Measurements from ENCODE around the gene C2.

Gene C2

DNA sequence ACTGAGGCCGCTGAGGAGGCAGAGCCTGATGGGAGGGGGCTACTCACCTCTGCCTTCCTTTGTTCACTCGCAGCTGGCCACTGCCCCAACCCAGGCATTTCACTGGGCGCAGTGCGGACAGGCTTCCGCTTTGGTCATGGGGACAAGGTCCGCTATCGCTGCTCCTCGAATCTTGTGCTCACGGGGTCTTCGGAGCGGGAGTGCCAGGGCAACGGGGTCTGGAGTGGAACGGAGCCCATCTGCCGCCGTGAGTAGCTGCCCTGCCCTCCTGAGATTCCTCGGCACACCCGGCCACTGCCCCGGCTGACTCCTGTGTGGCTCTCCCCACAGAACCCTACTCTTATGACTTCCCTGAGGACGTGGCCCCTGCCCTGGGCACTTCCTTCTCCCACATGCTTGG lies 6.0 kb downstream of the C2 start:
- Histone ChIP-seq H3K4me3 (ENCODE audit: low read depth in 1 of 2, low read length in 1 of 2) (no peak overlapping the region), H3K4me1 (ENCODE audit: control insufficient read depth in 1 of 2, insufficient read depth in 1 of 2, low read depth in 1 of 2, low read length in 1 of 2) (no peaks in the 10 kb centered on the region), H3K27me3 (peaks cover 2% of the 10 kb centered on the region), H3K27ac (no peak overlapping the region), H3K36me3 (no peaks in the 10 kb centered on the region), H3K9me3 (no peaks in the 10 kb centered on the region)
- TF ChIP-seq, protein P1, sequence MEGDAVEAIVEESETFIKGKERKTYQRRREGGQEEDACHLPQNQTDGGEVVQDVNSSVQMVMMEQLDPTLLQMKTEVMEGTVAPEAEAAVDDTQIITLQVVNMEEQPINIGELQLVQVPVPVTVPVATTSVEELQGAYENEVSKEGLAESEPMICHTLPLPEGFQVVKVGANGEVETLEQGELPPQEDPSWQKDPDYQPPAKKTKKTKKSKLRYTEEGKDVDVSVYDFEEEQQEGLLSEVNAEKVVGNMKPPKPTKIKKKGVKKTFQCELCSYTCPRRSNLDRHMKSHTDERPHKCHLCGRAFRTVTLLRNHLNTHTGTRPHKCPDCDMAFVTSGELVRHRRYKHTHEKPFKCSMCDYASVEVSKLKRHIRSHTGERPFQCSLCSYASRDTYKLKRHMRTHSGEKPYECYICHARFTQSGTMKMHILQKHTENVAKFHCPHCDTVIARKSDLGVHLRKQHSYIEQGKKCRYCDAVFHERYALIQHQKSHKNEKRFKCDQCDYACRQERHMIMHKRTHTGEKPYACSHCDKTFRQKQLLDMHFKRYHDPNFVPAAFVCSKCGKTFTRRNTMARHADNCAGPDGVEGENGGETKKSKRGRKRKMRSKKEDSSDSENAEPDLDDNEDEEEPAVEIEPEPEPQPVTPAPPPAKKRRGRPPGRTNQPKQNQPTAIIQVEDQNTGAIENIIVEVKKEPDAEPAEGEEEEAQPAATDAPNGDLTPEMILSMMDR (IDR thresholded peaks at IDR 0.05) = no peak

DNA sequence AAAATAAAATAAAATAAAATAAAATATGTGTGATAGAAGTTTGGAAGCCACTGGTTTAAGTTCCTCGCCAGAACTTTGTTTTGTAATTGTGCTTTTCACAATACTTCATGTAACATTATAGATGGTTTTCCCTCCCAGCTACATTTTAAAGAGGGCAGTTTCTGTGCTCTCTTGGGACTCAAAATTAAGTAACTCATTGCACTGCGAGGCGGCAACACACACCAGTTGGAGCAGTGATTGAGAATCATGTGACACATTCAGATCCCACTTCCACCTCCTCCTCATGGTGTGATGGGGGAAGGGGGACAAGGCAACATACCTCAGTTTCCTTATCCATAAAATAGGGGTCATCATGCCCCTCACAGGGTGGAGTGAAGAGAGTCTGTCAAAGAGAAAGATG lies 7.5 kb downstream of the C2 start:
- no peaks in the 10 kb centered on the region for H3K9me3 ChIP-seq
- TF ChIP-seq, protein P1 (IDR thresholded peaks at IDR 0.05) = no peak
- no peak overlapping the region for H3K27ac ChIP-seq
- no peak overlapping the region for H3K4me3 ChIP-seq (ENCODE audit: low read depth in 1 of 2, low read length in 1 of 2)
- H3K27me3 ChIP-seq = peaks cover 1% of the 10 kb centered on the region
- no peaks in the 10 kb centered on the region for H3K4me1 ChIP-seq (ENCODE audit: control insufficient read depth in 1 of 2, insufficient read depth in 1 of 2, low read depth in 1 of 2, low read length in 1 of 2)
- no peaks in the 10 kb centered on the region for H3K36me3 ChIP-seq

DNA sequence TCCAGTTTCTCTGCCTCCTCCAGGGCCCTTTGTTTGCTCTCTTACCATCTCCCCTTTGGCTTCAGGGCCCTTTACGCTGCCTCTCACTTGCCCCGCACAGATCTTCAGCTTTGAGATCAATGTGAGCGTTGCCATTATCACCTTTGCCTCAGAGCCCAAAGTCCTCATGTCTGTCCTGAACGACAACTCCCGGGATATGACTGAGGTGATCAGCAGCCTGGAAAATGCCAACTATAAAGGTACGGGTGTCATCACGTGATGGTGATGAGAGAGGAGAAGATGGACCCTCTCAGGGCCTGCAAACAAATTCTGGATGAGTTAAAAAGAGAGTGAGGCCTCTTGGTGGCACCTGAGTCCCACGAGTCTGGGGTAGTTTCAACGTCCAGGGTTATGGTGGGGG lies 8.3 kb downstream of the C2 start:
- peaks cover 5% of the 10 kb centered on the region for H3K27me3 ChIP-seq
- H3K36me3 ChIP-seq = no peaks in the 10 kb centered on the region
- no peaks in the 10 kb centered on the region for H3K4me1 ChIP-seq (ENCODE audit: control insufficient read depth in 1 of 2, insufficient read depth in 1 of 2, low read depth in 1 of 2, low read length in 1 of 2)
- TF ChIP-seq, protein P1 (IDR thresholded peaks at IDR 0.05) = no peak
- no peak overlapping the region for H3K27ac ChIP-seq
- H3K4me3 ChIP-seq (ENCODE audit: low read depth in 1 of 2, low read length in 1 of 2) = no peak overlapping the region
- H3K9me3 ChIP-seq = no peaks in the 10 kb centered on the region

DNA sequence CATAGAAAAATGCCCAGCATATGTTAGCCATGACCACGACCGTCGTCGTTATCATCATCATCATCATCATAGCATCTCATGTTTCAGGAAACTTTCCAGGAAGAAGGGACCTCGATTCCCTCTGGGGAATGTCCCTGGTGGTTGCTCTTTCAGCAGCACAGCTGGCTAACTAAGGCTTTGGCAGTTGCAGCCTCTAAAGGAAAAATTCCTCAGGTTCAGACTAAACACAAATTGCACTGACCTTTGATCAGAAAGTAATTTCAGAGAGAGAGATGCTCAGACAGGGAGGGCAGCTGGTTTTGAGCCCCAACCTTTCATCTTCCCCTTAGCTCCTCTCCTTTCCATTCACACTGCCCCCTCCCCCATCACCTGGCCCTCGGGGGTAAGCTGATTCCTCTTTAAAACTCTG lies 12.7 kb downstream of the C2 start:
- Histone ChIP-seq H3K27ac (no peak overlapping the region), H3K27me3 (peaks cover 36% of the 10 kb centered on the region), H3K4me3 (ENCODE audit: low read depth in 1 of 2, low read length in 1 of 2) (no peak overlapping the region), H3K36me3 (no peaks in the 10 kb centered on the region), H3K4me1 (ENCODE audit: control insufficient read depth in 1 of 2, insufficient read depth in 1 of 2, low read depth in 1 of 2, low read length in 1 of 2) (no peaks in the 10 kb centered on the region), H3K9me3 (no peaks in the 10 kb centered on the region)
- TF ChIP-seq, protein P1 (IDR thresholded peaks at IDR 0.05) = no peak

DNA sequence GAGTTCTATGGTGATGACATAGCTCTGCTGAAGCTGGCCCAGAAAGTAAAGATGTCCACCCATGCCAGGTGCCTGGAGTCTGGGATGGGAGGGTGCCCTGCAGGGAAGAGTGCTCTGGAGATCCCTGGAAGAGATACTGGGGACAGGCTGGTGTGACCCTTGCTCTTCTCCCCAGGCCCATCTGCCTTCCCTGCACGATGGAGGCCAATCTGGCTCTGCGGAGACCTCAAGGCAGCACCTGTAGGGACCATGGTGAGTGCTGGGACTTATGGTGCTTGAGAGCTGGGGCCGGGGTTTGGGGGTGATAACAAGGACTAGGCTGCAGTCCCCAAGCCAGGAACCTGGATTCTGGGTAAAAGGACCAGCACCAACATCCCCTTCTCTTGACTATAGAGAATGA lies 16.2 kb downstream of the C2 start:
- Histone ChIP-seq H3K4me1 (ENCODE audit: control insufficient read depth in 1 of 2, insufficient read depth in 1 of 2, low read depth in 1 of 2, low read length in 1 of 2) (no peaks in the 10 kb centered on the region), H3K27ac (no peak overlapping the region), H3K27me3 (peaks cover 62% of the 10 kb centered on the region), H3K9me3 (no peaks in the 10 kb centered on the region), H3K4me3 (ENCODE audit: low read depth in 1 of 2, low read length in 1 of 2) (no peak overlapping the region), H3K36me3 (no peaks in the 10 kb centered on the region)
- TF ChIP-seq, protein P1 (IDR thresholded peaks at IDR 0.05) = no peak

DNA sequence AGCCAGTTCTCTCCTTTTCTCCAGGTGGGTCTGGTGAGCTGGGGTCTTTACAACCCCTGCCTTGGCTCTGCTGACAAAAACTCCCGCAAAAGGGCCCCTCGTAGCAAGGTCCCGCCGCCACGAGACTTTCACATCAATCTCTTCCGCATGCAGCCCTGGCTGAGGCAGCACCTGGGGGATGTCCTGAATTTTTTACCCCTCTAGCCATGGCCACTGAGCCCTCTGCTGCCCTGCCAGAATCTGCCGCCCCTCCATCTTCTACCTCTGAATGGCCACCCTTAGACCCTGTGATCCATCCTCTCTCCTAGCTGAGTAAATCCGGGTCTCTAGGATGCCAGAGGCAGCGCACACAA lies 17.6 kb downstream of the C2 start:
- H3K27ac ChIP-seq = no peak overlapping the region
- H3K27me3 ChIP-seq = peaks cover 60% of the 10 kb centered on the region
- H3K4me3 ChIP-seq (ENCODE audit: low read depth in 1 of 2, low read length in 1 of 2) = no peak overlapping the region
- H3K36me3 ChIP-seq = no peaks in the 10 kb centered on the region
- H3K9me3 ChIP-seq = no peaks in the 10 kb centered on the region
- no peaks in the 10 kb centered on the region for H3K4me1 ChIP-seq (ENCODE audit: control insufficient read depth in 1 of 2, insufficient read depth in 1 of 2, low read depth in 1 of 2, low read length in 1 of 2)
- TF ChIP-seq, protein P1 (IDR thresholded peaks at IDR 0.05) = no peak

Data from neutrophil (primary cell).